Spleen (tissue), 11 donors: ENCODE measurements around the gene TMEM141. TPM values are rescaled to one million over a fixed set of nuclear protein-coding genes. Genes with fewer than 3 reads are reported as not detected.
A peak's percentile ranks its signal among the peaks of the same experiment; 100 is the strongest.
"Not testable (repeated sequence)": the region's sequence is repeated elsewhere in the genome, so short reads cannot be mapped to it uniquely, and the experiment has no call there.

Experiments
- DNase-seq: peaks from one replicate; pipeline ENCODE4 v3.0.0-alpha.2; 2020
- H3K27ac ChIP-seq, 8 donors: fragments of 200-600 bp; sonication (generic) in 7 of 8; 1 replicate in 4 of 8; 2 replicates in 4 of 8; pipeline versions ENCODE4 v1.5.0 to v1.8.0; 2016 to 2021; ENCODE audit warnings: inconsistent platforms in 4 of 8, mild to moderate bottlenecking in 4 of 8, moderate library complexity in 1 of 8
- H3K27me3 ChIP-seq, 7 donors: fragments of 200-600 bp; sonication (generic) in 6 of 7; replicated peaks in 1 of 7; 1 replicate in 4 of 7; 2 replicates in 3 of 7; pipeline versions ENCODE4 v1.5.0 to v1.8.0; 2016 to 2021; ENCODE audit warnings: inconsistent platforms in 3 of 7, mild to moderate bottlenecking in 1 of 7
- H3K36me3 ChIP-seq, 6 donors: fragments of 200-600 bp; sonication (generic) in 5 of 6; 1 replicate in 4 of 6; 2 replicates in 2 of 6; pipeline versions ENCODE4 v1.5.0 to v1.8.0; 2016 to 2021; ENCODE audit warnings: inconsistent platforms in 2 of 6
- H3K4me1 ChIP-seq, 6 donors: fragments of 200-600 bp; sonication (generic) in 5 of 6; 1 replicate in 3 of 6; 2 replicates in 3 of 6; pipeline versions ENCODE4 v1.5.0 to v1.8.0; 2016 to 2021; ENCODE audit warnings: inconsistent platforms in 3 of 6
- H3K4me3 ChIP-seq, 8 donors: fragments of 200-600 bp; sonication (generic) in 7 of 8; 1 replicate in 4 of 8; 2 replicates in 4 of 8; pipeline versions ENCODE4 v1.5.0 to v1.8.0; 2016 to 2021; ENCODE audit warnings: inconsistent platforms in 4 of 8, mild to moderate bottlenecking in 4 of 8, moderate library complexity in 2 of 8
- H3K9me3 ChIP-seq, 8 donors: fragments of 200-600 bp; sonication (generic) in 7 of 8; 1 replicate in 4 of 8; 2 replicates in 4 of 8; pipeline versions ENCODE4 v1.5.0 to v1.8.0; 2016 to 2021; ENCODE audit warnings: inconsistent platforms in 4 of 8
- CTCF ChIP-seq, 11 experiments: fragments of 200-600 bp in 7 of 11; fragments of 450-650 bp in 4 of 11; sonication (generic) in 4 of 11; IDR thresholded peaks in 8 of 11; conservative IDR thresholded peaks in 3 of 11; 1 replicate in 7 of 11; 2 replicates in 4 of 11; pipeline versions ENCODE4 v1.4.0 to v1.8.0; 2016 to 2021; ENCODE audit warnings: antibody characterized with exemption in 11 of 11, inconsistent platforms in 4 of 11, mild to moderate bottlenecking in 1 of 11
- POLR2A ChIP-seq, 3 donors: fragments of 450-650 bp; IDR thresholded peaks; one replicate each; pipeline ENCODE4 v1.5.1; 2017; ENCODE audit warnings: antibody characterized with exemption in 3 of 3, mild to moderate bottlenecking in 1 of 3
- POLR2AphosphoS5 ChIP-seq, 3 donors: sonication (generic); formaldehyde crosslinking; IDR thresholded peaks; one replicate each; pipeline ENCODE4 v1.5.1; 2017; ENCODE audit warnings: antibody characterized with exemption in 3 of 3
- WGBS, 5 donors: extraction: QIAGEN DNeasy Blood & Tissue Kit in 3 of 5; methylation state at CpG; one replicate each; pipeline versions ENCODE4 v1.1.5 to v1.1.7; 2013 to 2018; 5-methylcytosine and 5-hydroxymethylcytosine counted together
- intact Hi-C: fragments of 100-400 bp; cut with DNase I; formaldehyde crosslinking; loops from one replicate; pipeline ENCODE4 v1.15.0; 2023; ENCODE audit warnings: low total_unique reads
- polyA plus RNA-seq, 3 donors: library from polyadenylated mRNA; stranded (reverse); fragments of 200-250 nt; gene quantifications; one replicate each; pipeline ENCODE4 v1.2.1, GENCODE V29; 2013
- total RNA-seq, 7 donors: library from RNA; depleted of rRNA in 3 of 7; stranded (reverse); fragments of >200 nt in 3 of 7; fragmentation: NEBNext Ultra II Directional in 4 of 7; extraction: Animal tissue kit (Norgen Biotek cat#: 25700) in 4 of 7; gene quantifications; one replicate each; pipeline versions ENCODE4 v1.1.0 to v1.2.1, GENCODE V29; 2016 to 2021
- donor health status: healthy with polysubstance abuse.
- donor health status: DM: no; HTN: no; CAD: no; lungs with moderate emphysema.
- donor health status: DM: no; HTN: no; CAD: no.
- donor health status: Bipolar disorder and iron deficiency.
- donor health status: healthy.
- donor health status: DM: no; HTN: no; CAD: no.
- donor health status: DM: yes; HTN: yes; CAD: no.

TMEM141 gene
- total and polyA plus RNA-seq, 10 donors, result 32.1 to 92.8 (median 45.7) TPM

GRCh38 chr9:136784249-136784996 lies 6.7 kb upstream of the TMEM141 start:
- Histone ChIP-seq H3K4me1 (peaks cover 0 to 23% (median 6%) of the 10 kb centered on the region in 6 donors), H3K27me3 (no peaks in the 10 kb centered on the region), H3K27ac (no peak overlapping the region), H3K36me3 (no peaks in the 10 kb centered on the region), H3K4me3 (no peak overlapping the region), H3K9me3 (no peaks in the 10 kb centered on the region)
- intact Hi-C loops, result loop anchor here (10.0 kb wide), 1 partner anchor 280 kb away; no protein-coding TSS in a partner anchor
- WGBS, 5 donors, result 41 to 50% (median 44%) methylated on average over 9 of the region's 9 CpGs
- DNase-seq, result no peak
- TF ChIP-seq POLR2A (IDR thresholded peaks at IDR 0.05) (no peak), CTCF (IDR thresholded peaks at IDR 0.05 in 8 of 11, conservative IDR thresholded peaks at IDR 0.05 in 3 of 11) (peak in 9 of 11 experiments; percentile 19 to 71 (median 55))

GRCh38 chr9:136784997-136785361 lies 6.2 kb upstream of the TMEM141 start:
- peaks cover 0 to 26% (median 7%) of the 10 kb centered on the region in 6 donors for H3K4me1 ChIP-seq
- TF ChIP-seq CTCF (IDR thresholded peaks at IDR 0.05 in 8 of 11, conservative IDR thresholded peaks at IDR 0.05 in 3 of 11), result no peak
- TF ChIP-seq POLR2A (IDR thresholded peaks at IDR 0.05), result no peak
- TF ChIP-seq POLR2AphosphoS5 (IDR thresholded peaks at IDR 0.05), result no peak
- no peak overlapping the region for H3K4me3 ChIP-seq
- no peaks in the 10 kb centered on the region for H3K9me3 ChIP-seq
- no peaks in the 10 kb centered on the region for H3K27me3 ChIP-seq
- 78 to 86% (median 82%) methylated on average over 6 of the region's 6 CpGs for WGBS, 5 donors
- intact Hi-C loops, result loop anchor here (5.0 to 10.0 kb wide), 2 partner anchors 252 to 280 kb away; no protein-coding TSS in a partner anchor
- no peak overlapping the region for H3K27ac ChIP-seq
- H3K36me3 ChIP-seq, result no peaks in the 10 kb centered on the region
- no peak for DNase-seq

- WGBS, 5 donors, result 81 to 88% (median 85%) methylated on average over 12 to 23 of the region's 23 CpGs
- not testable (repeated sequence) for DNase-seq, H3K27me3 ChIP-seq, H3K4me3 ChIP-seq, H3K36me3 ChIP-seq, H3K9me3 ChIP-seq, H3K27ac ChIP-seq
- intact Hi-C loops, result loop anchor here (5.0 to 10.0 kb wide), 2 partner anchors 252 to 279 kb away; no protein-coding TSS in a partner anchor
- H3K4me1 ChIP-seq, result peaks cover 5 to 34% (median 15%) of the 10 kb centered on the region in 6 donors
Observed at GRCh38 chr9:136785565-136786355, 5.4 kb upstream of the TMEM141 start.

GRCh38 chr9:136786451-136786850 lies 4.7 kb upstream of the TMEM141 start:
- WGBS, 5 donors, result 74 to 86% (median 77%) methylated on average over 10 of the region's 10 CpGs
- DNase-seq, result no peak

GRCh38 chr9:136786983-136787382 lies 4.2 kb upstream of the TMEM141 start:
- peaks cover 8 to 42% (median 21%) of the 10 kb centered on the region in 6 donors for H3K4me1 ChIP-seq
- 54 to 71% (median 59%) methylated on average over 4 of the region's 4 CpGs for WGBS, 5 donors
- not testable (repeated sequence) for H3K4me3 ChIP-seq, H3K36me3 ChIP-seq, H3K27ac ChIP-seq, H3K27me3 ChIP-seq, DNase-seq, H3K9me3 ChIP-seq
- intact Hi-C loops, result loop anchor here (5.0 to 10.0 kb wide), 2 partner anchors 250 to 278 kb away; no protein-coding TSS in a partner anchor

More at GRCh38 chr9:136786451-136786850, 4.7 kb upstream of the TMEM141 start:
- Histone ChIP-seq H3K4me1 (peaks cover 5 to 36% (median 15%) of the 10 kb centered on the region in 6 donors), H3K4me3 (no peak overlapping the region), H3K27ac (no peak overlapping the region), H3K36me3 (no peaks in the 10 kb centered on the region), H3K9me3 (no peaks in the 10 kb centered on the region), H3K27me3 (no peaks in the 10 kb centered on the region)
- intact Hi-C loops, result loop anchor here (5.0 to 10.0 kb wide), 2 partner anchors 251 to 278 kb away; no protein-coding TSS in a partner anchor
- no peak for TF ChIP-seq POLR2A (IDR thresholded peaks at IDR 0.05)
- TF ChIP-seq POLR2AphosphoS5 (IDR thresholded peaks at IDR 0.05), result no peak
- no peak for TF ChIP-seq CTCF (IDR thresholded peaks at IDR 0.05 in 8 of 11, conservative IDR thresholded peaks at IDR 0.05 in 3 of 11)
